Loucy (cell line): ENCODE measurements around the gene CRIP2.

Experiments
- CTCF ChIP-seq: fragments of 200-600 bp; sonication (generic); conservative IDR thresholded peaks from 2 replicates; pipeline ENCODE4 v1.5.1; 2014; ENCODE audit warnings: mild to moderate bottlenecking, antibody characterized with exemption, low read length
- EZH2phosphoT487 ChIP-seq: fragments of 200-600 bp; IDR thresholded peaks from 2 replicates; pipeline ENCODE4 v1.6.1; 2018; ENCODE audit warnings: antibody characterized with exemption, mild to moderate bottlenecking, moderate library complexity, borderline replicate concordance

- TF ChIP-seq CTCF = peak; percentile 68
- TF ChIP-seq EZH2phosphoT487 = no peak
Measured at GRCh38 chr14:105489542-105490266, 15.1 kb downstream of the CRIP2 start.
